H9 (cell line): ENCODE results near the gene PDHX. TPM values are rescaled to one million over a fixed set of nuclear protein-coding genes. Genes with fewer than 3 reads are reported as not detected.

Experiments
- DNase-seq: peaks from one replicate; pipeline ENCODE4 v3.0.0-alpha.2; 2017
- H2AFZ ChIP-seq: one replicate; pipeline ENCODE4 v1.6.1; 2013; ENCODE audit warnings: mild to moderate bottlenecking, low read length, control low read depth, moderate library complexity
- H2AK5ac ChIP-seq: 2 replicates; pipeline ENCODE4 v1.6.1; 2013; ENCODE audit warnings: low read length, control low read depth, mixed read lengths; ENCODE audit not compliant: insufficient read length
- H2BK120ac ChIP-seq: one replicate; pipeline ENCODE4 v1.6.1; 2013; ENCODE audit warnings: low read depth, mild to moderate bottlenecking, low read length, control low read depth, inconsistent platforms; ENCODE audit not compliant: poor library complexity, severe bottlenecking
- H2BK12ac ChIP-seq: 2 replicates; pipeline ENCODE4 v1.6.1; 2013; ENCODE audit warnings: low read length, control low read depth, mixed read lengths, low read depth; ENCODE audit not compliant: insufficient read length
- H2BK15ac ChIP-seq: 2 replicates; pipeline ENCODE4 v1.6.1; 2013; ENCODE audit warnings: low read depth, low read length, control low read depth
- H2BK20ac ChIP-seq: one replicate; pipeline ENCODE4 v1.6.1; 2013; ENCODE audit warnings: low read depth, mild to moderate bottlenecking, low read length, control low read depth, inconsistent platforms; ENCODE audit not compliant: poor library complexity, severe bottlenecking
- H2BK5ac ChIP-seq: 2 replicates; pipeline ENCODE4 v1.6.1; 2013; ENCODE audit warnings: low read length, control low read depth, mixed read lengths; ENCODE audit not compliant: insufficient read length
- H3K14ac ChIP-seq: 2 replicates; pipeline ENCODE4 v1.6.1; 2013; ENCODE audit warnings: low read length, control low read depth; ENCODE audit not compliant: insufficient read depth
- H3K18ac ChIP-seq: 2 replicates; pipeline ENCODE4 v1.6.1; 2013; ENCODE audit warnings: low read depth, mild to moderate bottlenecking, mixed read lengths, low read length, control low read depth; ENCODE audit not compliant: insufficient read length
- H3K23ac ChIP-seq: 2 replicates; pipeline ENCODE4 v1.6.1; 2013; ENCODE audit warnings: low read length, control low read depth, mixed read lengths, low read depth; ENCODE audit not compliant: insufficient read length
- H3K23me2 ChIP-seq: 2 replicates; pipeline ENCODE4 v1.6.1; 2013; ENCODE audit warnings: low read depth, mild to moderate bottlenecking, mixed read lengths, low read length, control low read depth; ENCODE audit not compliant: insufficient read length, poor library complexity, severe bottlenecking
- H3K27ac ChIP-seq: 2 replicates; pipeline ENCODE4 v1.5.1; 2013; ENCODE audit warnings: low read length, control low read depth, mixed read lengths, low read depth; ENCODE audit not compliant: insufficient read length
- H3K27me3 ChIP-seq: 2 replicates; pipeline ENCODE4 v1.6.1; 2013; ENCODE audit warnings: low read length, control low read depth, inconsistent platforms; ENCODE audit not compliant: insufficient read depth
- H3K4ac ChIP-seq: 2 replicates; pipeline ENCODE4 v1.6.1; 2013; ENCODE audit warnings: low read depth, mild to moderate bottlenecking, control low read depth, inconsistent platforms, low read length, moderate library complexity
- H3K4me1 ChIP-seq: 2 replicates; pipeline ENCODE4 v1.6.1; 2013; ENCODE audit warnings: low read length, control low read depth, inconsistent platforms; ENCODE audit not compliant: insufficient read depth
- H3K4me2 ChIP-seq: 2 replicates; pipeline ENCODE4 v1.6.1; 2013; ENCODE audit warnings: low read length, control low read depth, mixed read lengths; ENCODE audit not compliant: insufficient read length, insufficient read depth
- H3K56ac ChIP-seq: 2 replicates; pipeline ENCODE4 v1.6.1; 2013; ENCODE audit warnings: low read depth, mild to moderate bottlenecking, mixed read lengths, low read length, control low read depth; ENCODE audit not compliant: insufficient read length
- H3K79me1 ChIP-seq: 2 replicates; pipeline ENCODE4 v1.6.1; 2013; ENCODE audit warnings: low read depth, mild to moderate bottlenecking, moderate library complexity, low read length, control low read depth, inconsistent platforms; ENCODE audit not compliant: insufficient read depth, poor library complexity, severe bottlenecking
- H3K79me2 ChIP-seq: 2 replicates; pipeline ENCODE4 v1.6.1; 2013; ENCODE audit warnings: low read length, control low read depth, inconsistent platforms; ENCODE audit not compliant: insufficient read depth
- H3K9ac ChIP-seq: 2 replicates; pipeline ENCODE4 v1.6.1; 2013; ENCODE audit warnings: low read length, control low read depth, mixed read lengths; ENCODE audit not compliant: insufficient read length; ENCODE audit errors: extremely low read depth
- H3K9me3 ChIP-seq: one replicate; pipeline ENCODE4 v1.6.1; 2013; ENCODE audit warnings: low read depth, low read length, inconsistent platforms; ENCODE audit not compliant: control insufficient read depth
- H3T11ph ChIP-seq: one replicate; pipeline ENCODE4 v1.6.1; 2013; ENCODE audit warnings: mild to moderate bottlenecking, low read length, control low read depth, inconsistent platforms
- H4K20me1 ChIP-seq: one replicate; pipeline ENCODE4 v1.6.1; 2013; ENCODE audit not compliant: control insufficient read depth, insufficient read length, insufficient read depth
- H4K5ac ChIP-seq: 2 replicates; pipeline ENCODE4 v1.6.1; 2013; ENCODE audit warnings: low read depth, mild to moderate bottlenecking, mixed read lengths, low read length, control low read depth; ENCODE audit not compliant: insufficient read length
- H4K8ac ChIP-seq: replicated peaks from 2 replicates; pipeline ENCODE4 v1.6.1; 2013; ENCODE audit warnings: low read length, control low read depth, mixed read lengths, low read depth; ENCODE audit not compliant: insufficient read length
- H4K91ac ChIP-seq: 2 replicates; pipeline ENCODE4 v1.6.1; 2013; ENCODE audit warnings: low read depth, mild to moderate bottlenecking, moderate library complexity, mixed read lengths, low read length, control low read depth; ENCODE audit not compliant: insufficient read length
- H3K27ac Mint-ChIP-seq, 3 experiments: 2 replicates in 2 of 3; 3 replicates in 1 of 3; pipeline ENCODE4 v1.8.0; 2020 to 2021; ENCODE audit warnings: mixed read lengths in 3 of 3, mild to moderate bottlenecking in 1 of 3, moderate library complexity in 1 of 3
- H3K27me3 Mint-ChIP-seq: 2 replicates; pipeline ENCODE4 v1.8.0; 2021; ENCODE audit warnings: low read depth, mild to moderate bottlenecking, moderate library complexity, mixed read lengths
- H3K36me3 Mint-ChIP-seq, 3 experiments: 2 replicates in 2 of 3; 3 replicates in 1 of 3; pipeline ENCODE4 v1.8.0; 2020 to 2021; ENCODE audit warnings: low read depth in 3 of 3, mixed read lengths in 3 of 3; ENCODE audit not compliant: insufficient read depth in 1 of 3
- H3K4me1 Mint-ChIP-seq, 2 experiments: 2 replicates each; pipeline ENCODE4 v1.8.0; 2020; ENCODE audit warnings: mixed read lengths in 2 of 2
- H3K4me3 Mint-ChIP-seq, 2 experiments: 2 replicates in 1 of 2; 3 replicates in 1 of 2; pipeline ENCODE4 v1.8.0; 2020 to 2021; ENCODE audit warnings: mild to moderate bottlenecking in 2 of 2, mixed read lengths in 2 of 2, moderate library complexity in 1 of 2
- H3K9me3 Mint-ChIP-seq, 2 experiments: 2 replicates in 1 of 2; 3 replicates in 1 of 2; pipeline ENCODE4 v1.8.0; 2020; ENCODE audit warnings: mild to moderate bottlenecking in 2 of 2, mixed read lengths in 2 of 2, moderate library complexity in 1 of 2
- CTCF ChIP-seq: fragments of 200-600 bp; sonication (generic); conservative IDR thresholded peaks from 3 replicates; pipeline ENCODE4 v1.8.0; 2021; ENCODE audit warnings: antibody characterized with exemption, mild to moderate bottlenecking
- total RNA-seq: library from RNA; stranded (reverse); gene quantifications from 2 replicates; pipeline ENCODE4 v1.2.1, GENCODE V29; 2021

PDHX gene
- total RNA-seq, 1 experiment from 2014 or later: 40.1 TPM

DNA sequence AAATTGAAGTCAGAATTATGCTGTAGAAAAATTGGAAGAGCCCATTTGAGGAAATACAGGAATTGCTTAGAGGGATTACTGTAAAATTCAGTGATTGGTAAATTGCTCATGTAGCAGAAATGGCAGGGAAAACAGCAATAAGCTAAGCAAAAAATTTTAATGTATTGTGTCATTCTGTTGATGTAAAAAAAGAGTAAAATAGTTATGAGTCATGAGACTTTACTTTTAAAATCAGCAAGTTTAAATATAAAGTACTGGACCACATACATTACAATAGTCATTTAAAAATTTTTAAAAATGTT, 10.4 kb downstream of the PDHX start:
- H3K9ac ChIP-seq: no peak overlapping the region
- H2BK20ac ChIP-seq: no peak overlapping the region
- no peaks in the 10 kb centered on the region for H3K79me1 ChIP-seq
- peaks cover 6% of the 10 kb centered on the region; the same call in 1 of the 2 replicates for H3K79me2 ChIP-seq
- H3K27ac Mint-ChIP-seq: no peak overlapping the region
- H3K27me3 Mint-ChIP-seq: no peaks in the 10 kb centered on the region
- H3K27ac ChIP-seq: no peak overlapping the region
- no peaks in the 10 kb centered on the region for H3K9me3 ChIP-seq
- H2BK12ac ChIP-seq: no peak overlapping the region
- no peaks in the 10 kb centered on the region for H3K23me2 ChIP-seq
- H3K4me1 Mint-ChIP-seq: peaks cover 18 to 28% of the 10 kb centered on the region in 2 experiments
- no peaks in the 10 kb centered on the region for H3K36me3 Mint-ChIP-seq
- H3T11ph ChIP-seq: no peak overlapping the region
- H2BK15ac ChIP-seq: no peak overlapping the region
- H3K56ac ChIP-seq: no peak overlapping the region
- no peak overlapping the region for H3K4ac ChIP-seq
- no peaks in the 10 kb centered on the region; the same call in 1 of the 2 replicates for H3K4me1 ChIP-seq
- no peaks in the 10 kb centered on the region for H3K9me3 Mint-ChIP-seq
- no peak overlapping the region for H3K18ac ChIP-seq
- TF ChIP-seq CTCF: no peak
- H3K4me3 Mint-ChIP-seq: no peak overlapping the region
- H2BK120ac ChIP-seq: no peak overlapping the region
- H3K4me2 ChIP-seq: no peak overlapping the region
- no peak overlapping the region for H4K91ac ChIP-seq
- no peak overlapping the region for H4K8ac ChIP-seq
- no peaks in the 10 kb centered on the region for H4K20me1 ChIP-seq
- H2BK5ac ChIP-seq: no peak overlapping the region
- no peak for DNase-seq
- H4K5ac ChIP-seq: no peak overlapping the region
- no peaks in the 10 kb centered on the region for H3K27me3 ChIP-seq
- no peak overlapping the region for H3K23ac ChIP-seq
- H2AK5ac ChIP-seq: no peak overlapping the region
- H2AFZ ChIP-seq: no peak overlapping the region
- no peak overlapping the region for H3K14ac ChIP-seq
